SK-N-SH treated with all-trans-retinoic acid at 6 μM for 48 hours (cell line): ENCODE results near the gene ARRDC1.

ENCODE experiments used
- BACH2 ChIP-seq: fragments of 250-450 bp; sonication (Bioruptor Pico); IDR thresholded peaks from 2 replicates; pipeline ENCODE4 v1.9.0; 2021; ENCODE audit warnings: mild to moderate bottlenecking, borderline replicate concordance
- OSR1 ChIP-seq: fragments of 250-450 bp; sonication (Bioruptor Pico); IDR thresholded peaks from 2 replicates; pipeline ENCODE4 v1.8.0; 2022; ENCODE audit warnings: moderate library complexity, mild to moderate bottlenecking, inconsistent platforms
- SNAI2 ChIP-seq: fragments of 250-450 bp; sonication (Bioruptor Pico); IDR thresholded peaks from 2 replicates; pipeline ENCODE4 v1.5.0; 2020; ENCODE audit warnings: mild to moderate bottlenecking, moderate library complexity
- ZFP3 ChIP-seq: fragments of 250-450 bp; sonication (Bioruptor Pico); IDR thresholded peaks from 2 replicates; pipeline ENCODE4 v1.5.0; 2020; ENCODE audit warnings: mild to moderate bottlenecking, moderate library complexity
- ZNF70 ChIP-seq: fragments of 450-650 bp; formaldehyde crosslinking; IDR thresholded peaks from 2 replicates; pipeline ENCODE4 v1.5.0; 2020; ENCODE audit warnings: mild to moderate bottlenecking, moderate library complexity
- TF ChIP-seq, protein P1 (sequence below): fragments of 250-450 bp; sonication (Bioruptor Pico); IDR thresholded peaks from 2 replicates; pipeline ENCODE4 v1.8.0; 2020; ENCODE audit warnings: mild to moderate bottlenecking, moderate library complexity, borderline replicate concordance
- TF ChIP-seq, protein P2 (sequence below): fragments of 250-450 bp; sonication (Bioruptor Pico); IDR thresholded peaks from 2 replicates; pipeline ENCODE4 v1.5.0; 2020; ENCODE audit warnings: mild to moderate bottlenecking, moderate library complexity
- TF ChIP-seq, protein P3 (sequence below): fragments of 250-450 bp; sonication (Bioruptor Pico); IDR thresholded peaks from 2 replicates; pipeline ENCODE4 v1.5.1; 2021; ENCODE audit warnings: mild to moderate bottlenecking, moderate library complexity
- TF ChIP-seq, protein P4 (sequence below): fragments of 250-450 bp; sonication (Bioruptor Pico); IDR thresholded peaks from 2 replicates; pipeline ENCODE4 v1.5.1; 2020; ENCODE audit warnings: low read depth, mild to moderate bottlenecking, moderate library complexity

DNA sequence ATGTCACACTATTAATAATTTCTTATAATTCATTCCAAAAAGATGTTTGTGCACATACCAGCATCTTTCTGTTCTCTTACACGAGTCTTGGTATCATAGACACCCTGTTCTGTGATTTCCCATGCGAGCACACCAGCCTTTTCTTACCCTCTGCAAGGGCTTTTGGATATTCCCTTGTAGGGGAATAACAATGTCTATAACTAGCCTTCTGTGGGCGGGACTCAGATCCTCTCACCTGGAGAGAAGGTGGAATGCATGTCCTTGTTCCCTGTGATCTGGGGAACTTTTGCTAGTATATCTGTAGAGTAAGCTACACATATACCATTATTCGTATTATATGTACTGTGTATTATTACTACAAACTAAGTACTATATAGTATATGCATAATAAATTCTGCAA, 58.1 kb downstream of the ARRDC1 start:
- no peak for TF ChIP-seq ZNF70 (CRISPR knock-in tag)
- no peak for TF ChIP-seq SNAI2 (CRISPR knock-in tag)
- TF ChIP-seq, protein P1, sequence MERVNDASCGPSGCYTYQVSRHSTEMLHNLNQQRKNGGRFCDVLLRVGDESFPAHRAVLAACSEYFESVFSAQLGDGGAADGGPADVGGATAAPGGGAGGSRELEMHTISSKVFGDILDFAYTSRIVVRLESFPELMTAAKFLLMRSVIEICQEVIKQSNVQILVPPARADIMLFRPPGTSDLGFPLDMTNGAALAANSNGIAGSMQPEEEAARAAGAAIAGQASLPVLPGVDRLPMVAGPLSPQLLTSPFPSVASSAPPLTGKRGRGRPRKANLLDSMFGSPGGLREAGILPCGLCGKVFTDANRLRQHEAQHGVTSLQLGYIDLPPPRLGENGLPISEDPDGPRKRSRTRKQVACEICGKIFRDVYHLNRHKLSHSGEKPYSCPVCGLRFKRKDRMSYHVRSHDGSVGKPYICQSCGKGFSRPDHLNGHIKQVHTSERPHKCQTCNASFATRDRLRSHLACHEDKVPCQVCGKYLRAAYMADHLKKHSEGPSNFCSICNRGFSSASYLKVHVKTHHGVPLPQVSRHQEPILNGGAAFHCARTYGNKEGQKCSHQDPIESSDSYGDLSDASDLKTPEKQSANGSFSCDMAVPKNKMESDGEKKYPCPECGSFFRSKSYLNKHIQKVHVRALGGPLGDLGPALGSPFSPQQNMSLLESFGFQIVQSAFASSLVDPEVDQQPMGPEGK (CRISPR knock-in tag): no peak
- no peak for TF ChIP-seq OSR1 (CRISPR knock-in tag)
- no peak for TF ChIP-seq BACH2 (CRISPR knock-in tag)
- TF ChIP-seq, protein P2, sequence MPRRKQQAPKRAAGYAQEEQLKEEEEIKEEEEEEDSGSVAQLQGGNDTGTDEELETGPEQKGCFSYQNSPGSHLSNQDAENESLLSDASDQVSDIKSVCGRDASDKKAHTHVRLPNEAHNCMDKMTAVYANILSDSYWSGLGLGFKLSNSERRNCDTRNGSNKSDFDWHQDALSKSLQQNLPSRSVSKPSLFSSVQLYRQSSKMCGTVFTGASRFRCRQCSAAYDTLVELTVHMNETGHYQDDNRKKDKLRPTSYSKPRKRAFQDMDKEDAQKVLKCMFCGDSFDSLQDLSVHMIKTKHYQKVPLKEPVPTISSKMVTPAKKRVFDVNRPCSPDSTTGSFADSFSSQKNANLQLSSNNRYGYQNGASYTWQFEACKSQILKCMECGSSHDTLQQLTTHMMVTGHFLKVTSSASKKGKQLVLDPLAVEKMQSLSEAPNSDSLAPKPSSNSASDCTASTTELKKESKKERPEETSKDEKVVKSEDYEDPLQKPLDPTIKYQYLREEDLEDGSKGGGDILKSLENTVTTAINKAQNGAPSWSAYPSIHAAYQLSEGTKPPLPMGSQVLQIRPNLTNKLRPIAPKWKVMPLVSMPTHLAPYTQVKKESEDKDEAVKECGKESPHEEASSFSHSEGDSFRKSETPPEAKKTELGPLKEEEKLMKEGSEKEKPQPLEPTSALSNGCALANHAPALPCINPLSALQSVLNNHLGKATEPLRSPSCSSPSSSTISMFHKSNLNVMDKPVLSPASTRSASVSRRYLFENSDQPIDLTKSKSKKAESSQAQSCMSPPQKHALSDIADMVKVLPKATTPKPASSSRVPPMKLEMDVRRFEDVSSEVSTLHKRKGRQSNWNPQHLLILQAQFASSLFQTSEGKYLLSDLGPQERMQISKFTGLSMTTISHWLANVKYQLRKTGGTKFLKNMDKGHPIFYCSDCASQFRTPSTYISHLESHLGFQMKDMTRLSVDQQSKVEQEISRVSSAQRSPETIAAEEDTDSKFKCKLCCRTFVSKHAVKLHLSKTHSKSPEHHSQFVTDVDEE (CRISPR knock-in tag): no peak
- TF ChIP-seq, protein P3, sequence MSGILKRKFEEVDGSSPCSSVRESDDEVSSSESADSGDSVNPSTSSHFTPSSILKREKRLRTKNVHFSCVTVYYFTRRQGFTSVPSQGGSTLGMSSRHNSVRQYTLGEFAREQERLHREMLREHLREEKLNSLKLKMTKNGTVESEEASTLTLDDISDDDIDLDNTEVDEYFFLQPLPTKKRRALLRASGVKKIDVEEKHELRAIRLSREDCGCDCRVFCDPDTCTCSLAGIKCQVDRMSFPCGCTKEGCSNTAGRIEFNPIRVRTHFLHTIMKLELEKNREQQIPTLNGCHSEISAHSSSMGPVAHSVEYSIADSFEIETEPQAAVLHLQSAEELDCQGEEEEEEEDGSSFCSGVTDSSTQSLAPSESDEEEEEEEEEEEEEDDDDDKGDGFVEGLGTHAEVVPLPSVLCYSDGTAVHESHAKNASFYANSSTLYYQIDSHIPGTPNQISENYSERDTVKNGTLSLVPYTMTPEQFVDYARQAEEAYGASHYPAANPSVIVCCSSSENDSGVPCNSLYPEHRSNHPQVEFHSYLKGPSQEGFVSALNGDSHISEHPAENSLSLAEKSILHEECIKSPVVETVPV (CRISPR knock-in tag): no peak
- TF ChIP-seq, protein P4, sequence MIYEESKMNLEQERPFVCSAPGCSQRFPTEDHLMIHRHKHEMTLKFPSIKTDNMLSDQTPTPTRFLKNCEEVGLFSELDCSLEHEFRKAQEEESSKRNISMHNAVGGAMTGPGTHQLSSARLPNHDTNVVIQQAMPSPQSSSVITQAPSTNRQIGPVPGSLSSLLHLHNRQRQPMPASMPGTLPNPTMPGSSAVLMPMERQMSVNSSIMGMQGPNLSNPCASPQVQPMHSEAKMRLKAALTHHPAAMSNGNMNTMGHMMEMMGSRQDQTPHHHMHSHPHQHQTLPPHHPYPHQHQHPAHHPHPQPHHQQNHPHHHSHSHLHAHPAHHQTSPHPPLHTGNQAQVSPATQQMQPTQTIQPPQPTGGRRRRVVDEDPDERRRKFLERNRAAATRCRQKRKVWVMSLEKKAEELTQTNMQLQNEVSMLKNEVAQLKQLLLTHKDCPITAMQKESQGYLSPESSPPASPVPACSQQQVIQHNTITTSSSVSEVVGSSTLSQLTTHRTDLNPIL (CRISPR knock-in tag): no peak
- TF ChIP-seq ZFP3: no peak
